MM.1S (cell line): ENCODE data around the gene STX4.

Experiments used
- DNase-seq: peaks from one replicate; pipeline ENCODE4 v3.0.0-alpha.2; 2015
- H2AFZ ChIP-seq: fragments of 300-600 bp; sonication (generic); 2 replicates; pipeline ENCODE4 v1.6.0; 2016; ENCODE audit warnings: antibody characterized with exemption, low read length
- H3F3A ChIP-seq: fragments of 300-600 bp; sonication (generic); 2 replicates; pipeline ENCODE4 v1.6.1; 2016; ENCODE audit warnings: mild to moderate bottlenecking, antibody characterized with exemption, low read length, moderate library complexity, mixed read lengths; ENCODE audit not compliant: insufficient read depth
- H3K27ac ChIP-seq: fragments of 300-600 bp; sonication (generic); 2 replicates; pipeline ENCODE4 v1.5.1; 2016; ENCODE audit warnings: mild to moderate bottlenecking, low read length
- H3K27me3 ChIP-seq: fragments of 300-600 bp; sonication (generic); replicated peaks from 2 replicates; pipeline ENCODE4 v1.6.0; 2016; ENCODE audit warnings: low read length; ENCODE audit not compliant: insufficient read depth
- H3K36me3 ChIP-seq: fragments of 300-600 bp; sonication (generic); replicated peaks from 2 replicates; pipeline ENCODE4 v1.6.1; 2016; ENCODE audit warnings: mild to moderate bottlenecking, low read length, mixed read lengths; ENCODE audit not compliant: insufficient read depth
- H3K4me1 ChIP-seq: fragments of 300-600 bp; sonication (generic); 2 replicates; pipeline ENCODE4 v1.6.1; 2016; ENCODE audit warnings: low read length, mixed read lengths
- H3K4me2 ChIP-seq: fragments of 300-600 bp; sonication (generic); 2 replicates; pipeline ENCODE4 v1.6.0; 2016; ENCODE audit warnings: low read depth, low read length
- H3K4me3 ChIP-seq: fragments of 300-600 bp; sonication (generic); 2 replicates; pipeline ENCODE4 v1.5.1; 2016; ENCODE audit warnings: low read length, mixed read lengths
- H3K79me2 ChIP-seq: fragments of 300-600 bp; sonication (generic); 2 replicates; pipeline ENCODE4 v1.6.1; 2016; ENCODE audit warnings: mixed run types, low read length, mixed read lengths
- H3K9ac ChIP-seq: fragments of 300-600 bp; sonication (generic); 2 replicates; pipeline ENCODE4 v1.6.1; 2016; ENCODE audit warnings: low read length, mixed read lengths
- H3K9me2 ChIP-seq: fragments of 300-600 bp; sonication (generic); replicated peaks from 2 replicates; pipeline ENCODE4 v1.6.1; 2016; ENCODE audit warnings: mild to moderate bottlenecking, low read length, mixed read lengths; ENCODE audit not compliant: insufficient read depth
- H3K9me3 ChIP-seq: fragments of 300-600 bp; sonication (generic); replicated peaks from 2 replicates; pipeline ENCODE4 v1.6.1; 2016; ENCODE audit warnings: mild to moderate bottlenecking, low read length, mixed read lengths; ENCODE audit not compliant: insufficient read depth
- H4K20me1 ChIP-seq: fragments of 300-600 bp; sonication (generic); 2 replicates; pipeline ENCODE4 v1.6.1; 2016; ENCODE audit warnings: mild to moderate bottlenecking, low read length, moderate library complexity, mixed read lengths; ENCODE audit not compliant: insufficient read depth
- EZH2 ChIP-seq: fragments of 300-600 bp; sonication (generic); optimal IDR thresholded peaks from 2 replicates; pipeline ENCODE3; 2017; ENCODE audit warnings: low read depth, mild to moderate bottlenecking, antibody characterized with exemption, low read length, mixed read lengths
- EZH2phosphoT487 ChIP-seq: fragments of 300-600 bp; sonication (generic); IDR thresholded peaks from 2 replicates; pipeline ENCODE4 v1.6.1; 2018; ENCODE audit warnings: antibody characterized with exemption, low read length
- TF ChIP-seq, protein P1 (sequence below): fragments of 300-600 bp; sonication (generic); IDR thresholded peaks from 2 replicates; pipeline ENCODE4 v1.5.1; 2016; ENCODE audit warnings: antibody characterized with exemption, low read length, mixed read lengths

The STX4 gene

DNA sequence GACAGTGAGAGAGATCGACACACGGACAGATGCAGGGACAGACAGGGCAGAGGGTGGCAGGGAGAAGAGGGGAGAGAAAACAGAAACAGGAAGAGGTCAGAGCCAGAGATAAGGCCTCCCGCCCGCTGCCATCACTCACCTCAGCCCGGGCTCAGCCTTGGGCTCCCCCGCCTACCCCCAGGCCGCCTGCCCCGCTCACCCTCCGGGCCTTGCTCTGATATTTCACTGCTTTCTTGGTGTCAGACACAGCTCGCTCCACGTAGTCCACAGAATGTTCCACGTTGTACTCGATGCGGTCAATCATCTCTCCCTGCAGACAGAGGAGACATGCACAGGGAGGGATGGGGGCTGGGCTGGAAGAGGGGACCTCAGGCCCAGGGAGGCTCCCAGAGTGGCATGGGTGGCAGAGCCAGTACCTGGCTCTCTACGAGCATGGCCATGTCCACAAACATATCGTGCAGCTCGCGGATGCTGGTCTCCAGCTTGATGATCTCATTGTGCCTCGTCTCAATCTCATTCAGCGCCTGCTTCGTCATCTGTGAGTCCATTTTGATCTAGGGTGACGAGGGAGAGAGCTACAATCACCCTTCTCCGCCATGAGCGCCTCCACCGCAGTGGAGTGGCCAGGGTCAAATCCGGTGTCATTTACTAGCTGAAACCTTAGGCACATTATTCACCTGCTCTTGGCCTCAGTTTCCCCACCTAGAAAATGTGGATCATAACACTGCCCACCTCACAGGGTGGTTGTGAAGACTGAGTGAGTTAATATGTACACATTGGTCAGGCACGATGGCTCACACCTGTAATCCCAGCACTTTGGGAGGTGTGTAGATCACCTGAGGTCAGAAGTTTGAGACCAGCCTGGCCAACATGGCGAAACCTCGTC lies 40.2 kb upstream of the STX4 start:
- Histone ChIP-seq H3F3A (no peaks in the 10 kb centered on the region), H3K27me3 (peaks cover 22% of the 10 kb centered on the region), H2AFZ (no peak overlapping the region), H4K20me1 (no peaks in the 10 kb centered on the region), H3K36me3 (no peaks in the 10 kb centered on the region), H3K9me3 (no peaks in the 10 kb centered on the region), H3K4me3 (no peak overlapping the region), H3K4me1 (peaks cover 7% of the 10 kb centered on the region; the same call in 1 of the 2 replicates), H3K27ac (no peak overlapping the region), H3K9me2 (no peaks in the 10 kb centered on the region), H3K4me2 (no peak overlapping the region), H3K79me2 (no peaks in the 10 kb centered on the region), H3K9ac (no peak overlapping the region)
- TF ChIP-seq EZH2phosphoT487 (no peak), EZH2 (no peak)
- TF ChIP-seq, protein P1, sequence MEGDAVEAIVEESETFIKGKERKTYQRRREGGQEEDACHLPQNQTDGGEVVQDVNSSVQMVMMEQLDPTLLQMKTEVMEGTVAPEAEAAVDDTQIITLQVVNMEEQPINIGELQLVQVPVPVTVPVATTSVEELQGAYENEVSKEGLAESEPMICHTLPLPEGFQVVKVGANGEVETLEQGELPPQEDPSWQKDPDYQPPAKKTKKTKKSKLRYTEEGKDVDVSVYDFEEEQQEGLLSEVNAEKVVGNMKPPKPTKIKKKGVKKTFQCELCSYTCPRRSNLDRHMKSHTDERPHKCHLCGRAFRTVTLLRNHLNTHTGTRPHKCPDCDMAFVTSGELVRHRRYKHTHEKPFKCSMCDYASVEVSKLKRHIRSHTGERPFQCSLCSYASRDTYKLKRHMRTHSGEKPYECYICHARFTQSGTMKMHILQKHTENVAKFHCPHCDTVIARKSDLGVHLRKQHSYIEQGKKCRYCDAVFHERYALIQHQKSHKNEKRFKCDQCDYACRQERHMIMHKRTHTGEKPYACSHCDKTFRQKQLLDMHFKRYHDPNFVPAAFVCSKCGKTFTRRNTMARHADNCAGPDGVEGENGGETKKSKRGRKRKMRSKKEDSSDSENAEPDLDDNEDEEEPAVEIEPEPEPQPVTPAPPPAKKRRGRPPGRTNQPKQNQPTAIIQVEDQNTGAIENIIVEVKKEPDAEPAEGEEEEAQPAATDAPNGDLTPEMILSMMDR = no peak
- no peak for DNase-seq

DNA sequence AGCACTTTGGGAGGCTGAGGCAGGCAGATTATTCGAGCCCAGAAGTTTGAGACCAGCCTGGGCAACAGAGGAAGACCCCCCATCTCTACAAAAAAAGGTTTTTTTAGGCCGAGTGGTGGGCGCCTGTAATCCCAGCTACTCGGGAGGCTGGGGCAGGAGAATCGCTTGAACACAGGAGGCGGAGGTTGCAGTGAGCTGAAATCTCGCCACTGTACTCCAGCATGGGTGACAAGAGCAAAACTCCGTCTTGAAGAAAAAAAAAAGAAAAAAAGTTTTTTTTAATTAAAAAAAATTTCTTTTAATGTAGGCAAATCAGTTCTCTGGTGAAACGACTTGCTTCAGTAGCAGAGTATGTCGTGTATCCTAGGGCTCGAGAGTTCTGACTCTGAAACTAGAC lies 37.4 kb upstream of the STX4 start:
- Histone ChIP-seq H3K27me3 (peaks cover 48% of the 10 kb centered on the region), H3K4me3 (no peak overlapping the region), H3F3A (no peaks in the 10 kb centered on the region), H3K9me3 (no peaks in the 10 kb centered on the region), H3K27ac (no peak overlapping the region), H2AFZ (no peak overlapping the region), H4K20me1 (no peaks in the 10 kb centered on the region), H3K36me3 (no peaks in the 10 kb centered on the region), H3K79me2 (no peaks in the 10 kb centered on the region), H3K9ac (no peak overlapping the region), H3K4me2 (no peak overlapping the region), H3K9me2 (no peaks in the 10 kb centered on the region), H3K4me1 (peaks cover 7% of the 10 kb centered on the region; the same call in 1 of the 2 replicates)
- TF ChIP-seq EZH2phosphoT487 = no peak
- no peak for TF ChIP-seq EZH2
- TF ChIP-seq, protein P1 = no peak
- DNase-seq = no peak

DNA sequence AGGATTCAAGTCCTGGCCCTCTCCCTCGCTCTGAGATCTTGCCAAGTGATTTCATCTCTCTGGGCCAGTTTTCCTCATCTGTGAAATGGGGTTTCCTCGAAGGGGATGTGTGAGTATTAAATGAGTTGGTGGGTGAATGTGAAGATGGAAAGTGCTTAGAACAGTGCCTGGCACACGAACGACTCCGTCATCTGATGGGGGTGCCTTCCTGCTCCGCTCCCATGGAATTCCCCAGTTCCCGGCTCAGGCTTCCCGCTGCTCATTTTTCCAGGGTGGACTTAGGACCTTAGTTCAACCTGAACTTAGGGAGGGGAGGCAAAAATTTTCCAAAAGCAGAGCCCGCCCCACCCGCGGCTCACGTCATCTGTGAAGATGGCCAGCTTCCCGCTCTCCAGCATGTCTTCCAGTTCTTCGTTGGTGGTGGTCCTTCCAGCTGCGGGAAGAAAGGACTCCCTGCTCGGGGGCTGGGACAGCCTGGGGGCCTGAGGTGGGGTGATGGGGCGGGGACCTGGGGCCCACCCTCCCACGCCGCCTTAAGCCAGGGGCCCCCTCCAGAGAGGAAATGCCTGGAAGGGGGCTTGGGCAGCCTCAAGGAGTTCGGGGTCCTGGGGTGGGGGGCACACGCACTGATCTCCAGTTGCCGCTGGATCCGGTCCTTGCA lies 36.9 kb upstream of the STX4 start:
- peak overlapping the region; percentile 54 for H3K4me3 ChIP-seq
- no peak for DNase-seq
- TF ChIP-seq EZH2 (no peak), EZH2phosphoT487 (no peak)
- TF ChIP-seq, protein P1 = no peak
- no peaks in the 10 kb centered on the region for H3K36me3 ChIP-seq
- no peaks in the 10 kb centered on the region for H3K9me2 ChIP-seq
- H4K20me1 ChIP-seq = no peaks in the 10 kb centered on the region
- peak overlapping the region; percentile 90 for H3K4me2 ChIP-seq
- peak overlapping the region; percentile 89 for H2AFZ ChIP-seq
- no peaks in the 10 kb centered on the region for H3K79me2 ChIP-seq
- peaks cover 7% of the 10 kb centered on the region; the same call in 1 of the 2 replicates for H3K4me1 ChIP-seq
- H3K27me3 ChIP-seq = peaks cover 52% of the 10 kb centered on the region
- H3K9ac ChIP-seq = no peak overlapping the region; the same call in 1 of the 2 replicates
- H3K9me3 ChIP-seq = no peaks in the 10 kb centered on the region
- H3F3A ChIP-seq = no peaks in the 10 kb centered on the region
- H3K27ac ChIP-seq = no peak overlapping the region
